Endothelial cell of umbilical vein (primary cell): Measurements from ENCODE around the gene A3GALT2. TPM values are rescaled to one million over a fixed set of nuclear protein-coding genes. Genes with fewer than 3 reads are reported as not detected.

Experiments used
- BruUV-seq: library from RNA; stranded (reverse); fragments of 400-500 nt; replicated peaks from 2 replicates; lab custom pipeline; 2021; lab: Mats Ljungman, UMichigan
- CTCF ChIA-PET: fragments of 300-600, 350-600 bp; sonication (Branson Sonifier 250); formaldehyde crosslinking; loops from one replicate; lab custom pipeline; 2021; ENCODE audit warnings: antibody characterized with exemption, inconsistent platforms; lab: Charles Lee
- POLR2A ChIA-PET: fragments of 300-600, 350-600 bp; sonication (Branson Sonifier 250); formaldehyde crosslinking; loops from one replicate; lab custom pipeline; 2021; ENCODE audit warnings: antibody characterized with exemption, inconsistent platforms; lab: Charles Lee
- DNase-seq: peaks from one replicate; pipeline ENCODE4 v3.0.0-alpha.2; 2011; ENCODE audit warnings: low read depth, low spot score
- FAIRE-seq: peaks from 2 replicates; lab custom pipeline; 2011; peaks lifted over from hg19 to GRCh38; lab: Jason Lieb, UNC
- H2AFZ ChIP-seq: 2 replicates; pipeline ENCODE4 v1.6.0; 2012; ENCODE audit warnings: low read depth, low read length, control low read depth, inconsistent platforms
- H3K27ac ChIP-seq: 2 replicates; pipeline ENCODE4 v1.5.1; 2011; ENCODE audit warnings: low read depth, mild to moderate bottlenecking, control low read depth, low read length, moderate library complexity; ENCODE audit not compliant: insufficient read depth
- H3K27me3 ChIP-seq, 2 experiments: 2 replicates each; pipeline versions ENCODE4 v1.6.0 to v1.6.1; 2011; ENCODE audit warnings: low read length in 2 of 2, mixed read lengths in 1 of 2; ENCODE audit not compliant: control insufficient read depth in 2 of 2, insufficient read depth in 2 of 2
- H3K36me3 ChIP-seq, 2 experiments: 2 replicates in 1 of 2; 3 replicates in 1 of 2; pipeline ENCODE4 v1.5.1; 2011; ENCODE audit warnings: low read length in 2 of 2, mild to moderate bottlenecking in 1 of 2, moderate library complexity in 1 of 2; ENCODE audit not compliant: control insufficient read depth in 2 of 2, insufficient read depth in 2 of 2; ENCODE audit errors: extremely low read depth in 1 of 2
- H3K4me1 ChIP-seq: 3 replicates; pipeline ENCODE4 v1.5.1; 2011; ENCODE audit warnings: mild to moderate bottlenecking, low read length; ENCODE audit not compliant: control insufficient read depth, insufficient read depth; ENCODE audit errors: extremely low read depth
- H3K4me2 ChIP-seq: 2 replicates; pipeline ENCODE4 v1.6.1; 2011; ENCODE audit warnings: low read length, control low read depth, mixed read lengths; ENCODE audit not compliant: insufficient read depth
- H3K4me3 ChIP-seq, 3 experiments: fragments of 200-600 bp in 1 of 3; sonication (generic), shearing (Covaris generic) in 1 of 3; replicated peaks in 1 of 3; 2 replicates each; pipeline ENCODE4 v1.5.1; 2011 to 2016; ENCODE audit warnings: control low read depth in 3 of 3, low read length in 3 of 3, mild to moderate bottlenecking in 2 of 3, inconsistent platforms in 1 of 3, low read depth in 1 of 3, moderate library complexity in 1 of 3; ENCODE audit not compliant: insufficient read depth in 1 of 3
- H3K79me2 ChIP-seq: 2 replicates; pipeline ENCODE4 v1.6.0; 2012; ENCODE audit warnings: low read length, inconsistent platforms; ENCODE audit not compliant: control insufficient read depth, insufficient read depth
- H3K9ac ChIP-seq: replicated peaks from 2 replicates; pipeline ENCODE3; 2011; ENCODE audit warnings: low read length, control low read depth; ENCODE audit not compliant: insufficient read depth; ENCODE audit errors: extremely low read depth
- H3K9me1 ChIP-seq: replicated peaks from 3 replicates; pipeline ENCODE4 v1.6.0; 2011; ENCODE audit warnings: mild to moderate bottlenecking, low read length; ENCODE audit not compliant: control insufficient read depth, insufficient read depth; ENCODE audit errors: extremely low read depth
- H3K9me3 ChIP-seq: replicated peaks from 2 replicates; pipeline ENCODE4 v1.5.1; 2012; ENCODE audit warnings: low read length, inconsistent platforms; ENCODE audit not compliant: control insufficient read depth, insufficient read depth
- H4K20me1 ChIP-seq: replicated peaks from 2 replicates; pipeline ENCODE3; 2011; ENCODE audit warnings: mild to moderate bottlenecking, low read length; ENCODE audit not compliant: control insufficient read depth, insufficient read depth; ENCODE audit errors: extremely low read depth
- CTCF ChIP-seq, 2 donors: IDR thresholded peaks; 1 replicate in 1 of 2; 2 replicates in 1 of 2; pipeline ENCODE4 v1.5.1; 2011; ENCODE audit warnings: low read length in 2 of 2, mild to moderate bottlenecking in 2 of 2, moderate library complexity in 2 of 2, control low read depth in 1 of 2, inconsistent platforms in 1 of 2, low read depth in 1 of 2; ENCODE audit not compliant: insufficient read depth in 1 of 2; ENCODE audit errors: extremely low read depth in 1 of 2
- EZH2 ChIP-seq: IDR thresholded peaks from 2 replicates; pipeline ENCODE4 v1.6.1; 2012; ENCODE audit warnings: borderline replicate concordance, low read depth, mild to moderate bottlenecking, moderate library complexity, low read length, inconsistent platforms; ENCODE audit not compliant: severe bottlenecking
- FOS ChIP-seq: IDR thresholded peaks from 2 replicates; pipeline ENCODE4 v1.6.1; 2011; ENCODE audit warnings: mild to moderate bottlenecking, low read length, moderate library complexity, borderline replicate concordance; ENCODE audit not compliant: insufficient read depth
- GATA2 ChIP-seq: IDR thresholded peaks from 2 replicates; pipeline ENCODE4 v1.7.0; 2011; ENCODE audit warnings: low read depth, mild to moderate bottlenecking, moderate library complexity, mixed read lengths, low read length; ENCODE audit not compliant: insufficient read length, insufficient read depth
- JUN ChIP-seq: IDR thresholded peaks from 2 replicates; pipeline ENCODE4 v1.6.1; 2011; ENCODE audit warnings: borderline replicate concordance, low read depth; ENCODE audit not compliant: insufficient read length, insufficient read depth
- MAX ChIP-seq: IDR thresholded peaks from 2 replicates; pipeline ENCODE4 v1.6.1; 2011; ENCODE audit not compliant: insufficient read depth, insufficient read length
- MYC ChIP-seq: IDR thresholded peaks from one replicate; pipeline ENCODE4 v1.6.1; 2011; ENCODE audit warnings: mild to moderate bottlenecking, low read depth, low read length
- POLR2A ChIP-seq: IDR thresholded peaks from 2 replicates; pipeline ENCODE4 v1.6.1; 2012; ENCODE audit warnings: low read depth, mild to moderate bottlenecking, control low read depth, low read length
- POLR2AphosphoS5 ChIP-seq: IDR thresholded peaks from 2 replicates; pipeline ENCODE4 v1.6.1; 2012; ENCODE audit warnings: low read depth, mild to moderate bottlenecking, control low read depth, low read length, moderate library complexity; ENCODE audit not compliant: insufficient read depth
- dilution Hi-C: fragments of 300-500 bp; cut with MboI; formaldehyde crosslinking; loops from one replicate; pipeline ENCODE4 v1.15.0; 2019; ENCODE audit warnings: low sequenced_read_pairs; ENCODE audit not compliant: extremely low pct_ligation_motif_present
- intact Hi-C: fragments of 100-400 bp; cut with micrococcal nuclease; formaldehyde crosslinking; loops from one replicate; pipeline ENCODE4 v1.10.0; 2022
- polyA plus RNA-seq, 4 experiments: library from polyadenylated mRNA; depleted of rRNA in 3 of 4; stranded (reverse) in 3 of 4; unstranded in 1 of 4; fragments of >200 nt; gene quantifications; 2 replicates each; pipeline versions ENCODE4 v1.2.1 to v1.2.3, GENCODE V29; 2011 to 2012; ENCODE audit warnings: missing spikeins in 1 of 4
- total RNA-seq: library from RNA; stranded (reverse); gene quantifications from 2 replicates; pipeline ENCODE4 v1.2.3, GENCODE V29; 2021

The A3GALT2 gene
- total and polyA plus RNA-seq, 2 donors (not counting 3 experiments of a cell fraction or from before 2014, with no cell fraction given), result not detected

- H3K36me3 ChIP-seq, result peaks cover 11 to 13% of the 10 kb centered on the region in 2 experiments
- H3K79me2 ChIP-seq, result peaks cover 93% of the 10 kb centered on the region
- no peak overlapping the region for H3K4me3 ChIP-seq
- no peaks in the 10 kb centered on the region for H3K27me3 ChIP-seq
- POLR2A ChIA-PET, result no interaction called here
- H2AFZ ChIP-seq, result no peak overlapping the region
- H3K9me3 ChIP-seq, result no peaks in the 10 kb centered on the region
- FAIRE-seq, result no peak
- no peak for DNase-seq
- intact Hi-C loops, result no loop called here
- CTCF ChIA-PET, result interaction anchor here (0.7 to 2.2 kb wide), 2 partner anchors 15 to 119 kb away, joined by 6 read pairs; no protein-coding TSS in a partner anchor
- BruUV-seq, result no TSS peak
- H3K4me1 ChIP-seq, result peaks cover 50% of the 10 kb centered on the region
- H3K4me2 ChIP-seq, result no peak overlapping the region
- H3K27ac ChIP-seq, result no peak overlapping the region
- no peaks in the 10 kb centered on the region for H3K9me1 ChIP-seq
- dilution Hi-C loops, result no loop called here
- H3K9ac ChIP-seq, result no peak overlapping the region
- peaks cover 6% of the 10 kb centered on the region for H4K20me1 ChIP-seq
- TF ChIP-seq EZH2, result no peak
- no peak for TF ChIP-seq POLR2A
- no peak for TF ChIP-seq POLR2AphosphoS5
- TF ChIP-seq MAX, result no peak
- no peak for TF ChIP-seq MYC
- no peak for TF ChIP-seq GATA2
These were observed 15.7 kb upstream of the A3GALT2 start for GRCh38 chr1:33336580-33336979.

- H2AFZ ChIP-seq, result no peak overlapping the region
- DNase-seq (no peak), FAIRE-seq (no peak)
- H3K9me1 ChIP-seq, result no peaks in the 10 kb centered on the region
- H3K4me2 ChIP-seq, result no peak overlapping the region
- H3K27me3 ChIP-seq, result no peaks in the 10 kb centered on the region
- no peak overlapping the region for H3K27ac ChIP-seq
- POLR2A ChIA-PET, result no interaction called here
- H3K36me3 ChIP-seq, result peaks cover 11 to 28% of the 10 kb centered on the region in 2 experiments
- peaks cover 77% of the 10 kb centered on the region for H3K79me2 ChIP-seq
- peaks cover under 1% of the 10 kb centered on the region for H4K20me1 ChIP-seq
- no peak overlapping the region for H3K9ac ChIP-seq
- no TSS peak for BruUV-seq
- TF ChIP-seq MYC (no peak), MAX (no peak), POLR2AphosphoS5 (no peak), EZH2 (no peak), CTCF (IDR thresholded peaks at IDR 0.05; ENCODE audit: extremely low read depth in 1 of 2, insufficient read depth in 1 of 2, low read depth in 1 of 2, low read length in 2 of 2) (no peak), FOS (no peak), POLR2A (no peak), JUN (no peak), GATA2 (no peak)
- peaks cover 37% of the 10 kb centered on the region for H3K4me1 ChIP-seq
- dilution Hi-C loops, result no loop called here
- intact Hi-C loops, result no loop called here
- no peak overlapping the region for H3K4me3 ChIP-seq
- H3K9me3 ChIP-seq, result no peaks in the 10 kb centered on the region
- CTCF ChIA-PET, result interaction anchor here (1.5 to 2.2 kb wide), 2 partner anchors 16 to 40 kb away, joined by 5 to 6 read pairs; no protein-coding TSS in a partner anchor
These were observed 14.1 kb upstream of the A3GALT2 start for GRCh38 chr1:33335020-33335419.
